Gastroesophageal sphincter (tissue), 4 donors: ENCODE data around the gene PI3. TPM values are rescaled to one million over a fixed set of nuclear protein-coding genes. Genes with fewer than 3 reads are reported as not detected.
"Not testable (repeated sequence)": the region's sequence is repeated elsewhere in the genome, so short reads cannot be mapped to it uniquely, and the experiment has no call there.

Experiments
- ATAC-seq: fragments of 150-250 bp; one replicate; pipeline ENCODE4 v1.9.1; 2016; ENCODE audit warnings: mild to moderate bottlenecking, moderate library complexity
- H3K27ac ChIP-seq, 4 donors: fragments of 200-600 bp; sonication (generic) in 3 of 4; 1 replicate in 3 of 4; 2 replicates in 1 of 4; pipeline ENCODE4 v1.5.1; 2016 to 2019
- H3K27me3 ChIP-seq: fragments of 200-600 bp; sonication (generic); one replicate; pipeline ENCODE4 v1.5.1; 2019
- H3K36me3 ChIP-seq, 2 donors: fragments of 200-600 bp; sonication (generic); one replicate each; pipeline ENCODE4 v1.5.1; 2019; ENCODE audit warnings: control low read depth in 1 of 2
- H3K4me1 ChIP-seq, 3 donors: fragments of 200-600 bp; sonication (generic); 1 replicate in 2 of 3; 2 replicates in 1 of 3; pipeline ENCODE4 v1.5.1; 2016 to 2019; ENCODE audit warnings: control low read depth in 2 of 3
- H3K4me3 ChIP-seq, 2 donors: fragments of 200-600 bp; sonication (generic); one replicate each; pipeline ENCODE4 v1.5.1; 2019; ENCODE audit warnings: mild to moderate bottlenecking in 1 of 2, moderate library complexity in 1 of 2
- H3K9me3 ChIP-seq, 3 donors: fragments of 200-600 bp; sonication (generic); one replicate each; pipeline ENCODE4 v1.5.1; 2017 to 2019; ENCODE audit warnings: control low read depth in 2 of 3
- EP300 ChIP-seq: sonication (generic); formaldehyde crosslinking; IDR thresholded peaks from one replicate; pipeline ENCODE4 v1.6.1; 2017; ENCODE audit warnings: antibody characterized with exemption, mild to moderate bottlenecking
- POLR2A ChIP-seq, 2 donors: fragments of 450-650 bp; IDR thresholded peaks; one replicate each; pipeline ENCODE4 v1.6.1; 2017; ENCODE audit warnings: antibody characterized with exemption in 2 of 2, mild to moderate bottlenecking in 2 of 2, moderate library complexity in 1 of 2
- POLR2AphosphoS5 ChIP-seq: sonication (generic); formaldehyde crosslinking; IDR thresholded peaks from one replicate; pipeline ENCODE4 v1.6.1; 2017; ENCODE audit warnings: antibody characterized with exemption
- WGBS, 2 donors: methylation state at CpG; one replicate each; pipeline ENCODE4 v1.1.5; 2018; ENCODE audit warnings: low coverage in 1 of 2; 5-methylcytosine and 5-hydroxymethylcytosine counted together
- total RNA-seq, 4 donors: library from RNA; depleted of rRNA; stranded (reverse); fragments of >200 nt; gene quantifications; one replicate each; pipeline ENCODE4 v1.1.0, GENCODE V29; 2016
- TF ChIP-seq, protein P1 (sequence below), 4 experiments: fragments of 200-600 bp in 2 of 4; fragments of 450-650 bp in 2 of 4; sonication (generic) in 1 of 4; IDR thresholded peaks; one replicate each; pipeline ENCODE4 v1.5.1; 2017 to 2019; ENCODE audit warnings: antibody characterized with exemption in 4 of 4, mild to moderate bottlenecking in 2 of 4, moderate library complexity in 2 of 4

PI3 gene, protein sequence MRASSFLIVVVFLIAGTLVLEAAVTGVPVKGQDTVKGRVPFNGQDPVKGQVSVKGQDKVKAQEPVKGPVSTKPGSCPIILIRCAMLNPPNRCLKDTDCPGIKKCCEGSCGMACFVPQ
- 10 to 100 TPM in 1 of 4 donors, 1 to 10 TPM in 2, not detected in 1; 2.0 to 33.7 (median 4.5) TPM for total RNA-seq

DNA sequence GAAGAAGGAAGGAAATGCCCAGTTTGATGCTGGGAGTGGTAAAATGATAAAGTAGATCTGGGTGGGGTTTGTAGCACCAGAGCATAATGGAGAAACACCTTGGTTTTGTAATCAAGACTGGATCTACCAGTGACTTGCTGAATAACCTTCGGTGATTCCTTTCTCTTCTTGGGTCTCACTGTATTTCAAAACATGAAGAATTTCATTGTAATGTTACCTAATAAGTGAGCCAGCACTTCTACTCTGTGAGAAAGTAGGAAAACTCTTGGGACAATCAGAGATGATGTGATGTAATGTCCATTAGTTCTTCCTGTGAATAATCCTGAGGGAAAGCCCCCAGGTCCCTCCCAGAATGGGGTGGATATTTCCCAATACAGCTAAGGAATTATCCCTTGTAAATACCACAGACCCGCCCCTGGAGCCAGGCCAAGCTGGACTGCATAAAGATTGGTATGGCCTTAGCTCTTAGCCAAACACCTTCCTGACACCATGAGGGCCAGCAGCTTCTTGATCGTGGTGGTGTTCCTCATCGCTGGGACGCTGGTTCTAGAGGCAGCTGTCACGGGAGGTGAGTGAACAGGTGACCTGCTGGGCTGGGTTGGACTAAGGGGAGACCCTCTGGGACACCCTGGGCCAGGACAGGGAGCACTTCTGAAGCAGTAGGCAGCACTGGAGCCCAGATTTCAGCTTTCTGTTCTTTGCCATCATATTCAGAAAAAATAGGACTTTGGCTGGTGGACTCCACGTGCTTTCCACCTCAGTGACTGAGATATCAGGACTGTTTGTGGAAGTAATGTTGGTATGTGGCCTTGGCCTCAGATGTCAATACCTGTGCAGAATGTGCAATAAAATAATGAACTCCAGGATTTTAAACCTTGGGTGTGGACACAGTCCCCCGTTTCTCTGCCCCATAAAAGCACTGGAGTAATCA is at the start of gene PI3:
Gene PI3 (plus strand): TSS at position 469 of the 931 bp plus-strand sequence. CDS start 21 bp downstream, at position 490.
- TF ChIP-seq, protein P1, sequence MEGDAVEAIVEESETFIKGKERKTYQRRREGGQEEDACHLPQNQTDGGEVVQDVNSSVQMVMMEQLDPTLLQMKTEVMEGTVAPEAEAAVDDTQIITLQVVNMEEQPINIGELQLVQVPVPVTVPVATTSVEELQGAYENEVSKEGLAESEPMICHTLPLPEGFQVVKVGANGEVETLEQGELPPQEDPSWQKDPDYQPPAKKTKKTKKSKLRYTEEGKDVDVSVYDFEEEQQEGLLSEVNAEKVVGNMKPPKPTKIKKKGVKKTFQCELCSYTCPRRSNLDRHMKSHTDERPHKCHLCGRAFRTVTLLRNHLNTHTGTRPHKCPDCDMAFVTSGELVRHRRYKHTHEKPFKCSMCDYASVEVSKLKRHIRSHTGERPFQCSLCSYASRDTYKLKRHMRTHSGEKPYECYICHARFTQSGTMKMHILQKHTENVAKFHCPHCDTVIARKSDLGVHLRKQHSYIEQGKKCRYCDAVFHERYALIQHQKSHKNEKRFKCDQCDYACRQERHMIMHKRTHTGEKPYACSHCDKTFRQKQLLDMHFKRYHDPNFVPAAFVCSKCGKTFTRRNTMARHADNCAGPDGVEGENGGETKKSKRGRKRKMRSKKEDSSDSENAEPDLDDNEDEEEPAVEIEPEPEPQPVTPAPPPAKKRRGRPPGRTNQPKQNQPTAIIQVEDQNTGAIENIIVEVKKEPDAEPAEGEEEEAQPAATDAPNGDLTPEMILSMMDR (IDR thresholded peaks at IDR 0.05), result no peak
- TF ChIP-seq POLR2A (IDR thresholded peaks at IDR 0.05) (no peak), POLR2AphosphoS5 (no peak), EP300 (no peak)
- peaks cover 15% of the 10 kb centered on the region for H3K27me3 ChIP-seq
- H3K27ac ChIP-seq, result no peak within 1 kb of the TSS
- peak; percentile 22 for ATAC-seq
- 37 to 82% methylated on average over 2 to 7 of the region's 8 CpGs for WGBS, 2 donors
- H3K4me1 ChIP-seq, result no peaks in the 10 kb centered on the region
- no peak within 1 kb of the TSS for H3K4me3 ChIP-seq
- H3K36me3 ChIP-seq, result no peaks in the 10 kb centered on the region
- peaks cover 0 to 3% (median 0%) of the 10 kb centered on the region in 3 donors for H3K9me3 ChIP-seq

DNA sequence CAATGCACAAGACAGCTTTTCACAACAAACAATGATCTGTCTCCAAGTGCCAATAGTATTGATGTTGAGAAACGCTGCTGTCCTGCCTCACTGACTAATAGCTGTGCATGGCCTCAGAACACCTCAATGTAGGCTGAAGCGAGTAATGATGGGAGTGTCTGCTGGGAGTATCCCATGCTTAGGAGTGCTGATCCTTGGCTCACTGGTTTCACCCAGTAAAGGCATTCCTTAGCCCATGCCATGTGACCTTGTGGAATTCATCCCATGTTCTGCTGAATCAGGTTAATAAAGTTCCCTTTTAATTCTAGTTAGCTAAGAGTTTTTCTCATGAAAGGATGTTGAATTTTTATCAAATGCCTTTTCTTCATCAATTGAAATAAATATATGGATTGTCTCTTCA is 46.6 kb upstream of the PI3 start:
- Histone ChIP-seq H3K27me3 (peaks cover 32% of the 10 kb centered on the region), H3K4me3 (no peak overlapping the region), H3K4me1 (no peaks in the 10 kb centered on the region), H3K36me3 (no peaks in the 10 kb centered on the region), H3K9me3 (peaks cover 0 to 6% (median 0%) of the 10 kb centered on the region in 3 donors), H3K27ac (no peak overlapping the region)
- 87% methylated on average over 2 of the region's 2 CpGs; no CpG with 5 or more reads in 1 of the 2 donors for WGBS, 2 donors
- no peak for TF ChIP-seq EP300
- no peak for TF ChIP-seq POLR2AphosphoS5
- TF ChIP-seq, protein P1 (IDR thresholded peaks at IDR 0.05), result no peak
- no peak for TF ChIP-seq POLR2A (IDR thresholded peaks at IDR 0.05)
- ATAC-seq, result no peak

DNA sequence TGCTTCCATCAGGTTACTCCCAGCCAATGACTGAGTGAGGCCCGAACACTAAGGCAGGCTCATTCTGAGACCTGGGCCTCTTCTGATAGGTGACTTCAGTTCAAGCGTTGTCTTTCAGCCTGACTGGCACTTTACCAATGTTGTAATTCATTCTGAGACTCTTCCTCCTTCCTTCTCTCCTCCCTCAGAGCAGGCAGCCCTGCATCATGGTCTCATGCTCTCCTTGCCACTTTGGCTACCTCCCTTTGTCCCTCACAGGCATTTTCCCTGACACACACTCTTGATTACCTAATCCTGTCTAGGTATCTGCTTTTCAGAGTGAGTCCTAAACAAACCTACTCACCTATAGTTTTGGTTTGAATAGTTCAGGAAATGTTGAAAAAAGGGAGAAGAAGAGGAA is 37.8 kb upstream of the PI3 start:
- H3K4me1 ChIP-seq, result no peaks in the 10 kb centered on the region
- peaks cover 30% of the 10 kb centered on the region for H3K27me3 ChIP-seq
- TF ChIP-seq, protein P1 (IDR thresholded peaks at IDR 0.05), result no peak
- TF ChIP-seq POLR2A (IDR thresholded peaks at IDR 0.05), result no peak
- 83% methylated on average over 1 of the region's 2 CpGs; no CpG with 5 or more reads in 1 of the 2 donors for WGBS, 2 donors
- H3K36me3 ChIP-seq, result no peaks in the 10 kb centered on the region
- H3K27ac ChIP-seq, result no peak overlapping the region
- no peak overlapping the region for H3K4me3 ChIP-seq
- ATAC-seq, result no peak
- H3K9me3 ChIP-seq, result peaks cover 0 to 5% (median 0%) of the 10 kb centered on the region in 3 donors

DNA sequence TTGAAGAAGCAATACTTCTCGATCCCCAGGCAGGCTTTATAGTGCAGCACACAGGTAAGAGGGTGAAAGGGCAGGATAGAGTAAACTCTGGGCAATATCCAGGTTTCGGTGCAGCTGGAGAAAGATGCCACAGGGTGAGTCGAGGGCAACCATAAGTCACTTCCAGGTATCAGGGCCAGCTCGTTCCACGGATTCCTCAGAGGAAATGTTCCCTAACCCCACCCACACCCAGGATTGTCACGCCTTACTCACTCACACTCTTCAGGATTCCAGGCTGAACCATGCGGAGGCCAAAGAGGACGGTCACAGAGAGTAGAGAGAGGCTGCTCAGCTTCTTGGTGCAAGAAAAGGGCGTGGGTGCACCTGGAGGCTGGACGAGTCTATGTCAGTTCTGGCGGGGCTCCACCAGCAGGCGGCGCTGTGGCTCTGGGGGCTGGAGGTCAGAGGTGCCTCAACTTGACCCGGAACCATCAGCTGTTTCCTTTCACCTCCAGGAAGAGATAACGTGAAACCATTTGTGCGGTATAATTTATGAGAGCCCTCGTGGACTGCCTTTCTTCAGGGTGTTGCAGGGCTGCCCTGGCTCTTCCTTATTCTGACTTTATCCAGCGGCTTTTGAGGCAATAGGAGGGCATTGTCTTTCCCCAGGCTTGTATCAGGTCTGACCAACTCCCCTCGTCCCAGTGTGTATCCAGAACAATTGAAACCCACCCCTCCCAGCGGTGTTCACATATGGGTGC is 36.0 kb upstream of the PI3 start:
- no peak for TF ChIP-seq EP300
- TF ChIP-seq, protein P1 (IDR thresholded peaks at IDR 0.05), result peak in 2 of 4 experiments; percentile 24 to 43
- no peaks in the 10 kb centered on the region for H3K36me3 ChIP-seq
- no peak overlapping the region for H3K4me3 ChIP-seq
- no peaks in the 10 kb centered on the region for H3K4me1 ChIP-seq
- H3K9me3 ChIP-seq, result peaks cover 0 to 5% (median 0%) of the 10 kb centered on the region in 3 donors
- no peak overlapping the region for H3K27ac ChIP-seq
- ATAC-seq, result no peak
- WGBS, 2 donors, result 56 to 68% methylated on average over 4 to 8 of the region's 20 CpGs
- peaks cover 30% of the 10 kb centered on the region for H3K27me3 ChIP-seq

DNA sequence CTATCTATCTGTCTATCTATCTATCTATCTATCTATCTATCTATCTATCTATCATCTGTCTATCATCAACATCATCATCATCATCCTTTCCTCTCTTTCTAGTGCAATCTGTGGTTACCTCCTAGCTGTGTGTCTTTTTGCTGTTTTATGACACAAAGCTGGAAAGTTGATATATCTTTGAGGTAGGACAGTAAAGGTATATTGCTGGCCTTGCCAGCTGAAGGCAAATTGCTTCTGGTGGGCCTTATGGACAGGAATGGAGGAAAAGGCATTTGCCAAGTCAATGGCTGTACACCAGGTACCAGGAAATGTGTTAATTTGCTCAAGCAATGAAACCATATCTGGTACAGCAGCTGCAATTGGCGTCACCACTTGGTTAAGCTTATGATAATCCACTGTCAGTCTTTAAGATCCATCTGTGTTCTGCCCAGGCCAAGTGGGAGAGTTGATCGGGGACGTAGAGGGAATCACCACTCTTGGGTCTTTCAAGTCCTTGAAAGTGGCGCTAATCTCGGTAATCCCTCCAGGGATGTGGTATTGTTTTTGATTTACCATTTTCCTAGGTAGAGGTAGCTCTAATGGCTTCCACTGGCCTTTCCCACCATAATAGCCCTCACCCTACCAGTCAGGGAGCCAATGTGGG is 34.8 kb upstream of the PI3 start:
- H3K4me3 ChIP-seq, H3K4me1 ChIP-seq, H3K9me3 ChIP-seq, H3K36me3 ChIP-seq, ATAC-seq, H3K27ac ChIP-seq: not testable (repeated sequence)
- 93 to 100% methylated on average over 3 to 5 of the region's 5 CpGs for WGBS, 2 donors
- H3K27me3 ChIP-seq, result peaks cover 32% of the 10 kb centered on the region
